ENCODE results near the gene SLC39A8.
A peak's percentile ranks its signal among the peaks of the same experiment; 100 is the strongest.

Gene SLC39A8

DNA sequence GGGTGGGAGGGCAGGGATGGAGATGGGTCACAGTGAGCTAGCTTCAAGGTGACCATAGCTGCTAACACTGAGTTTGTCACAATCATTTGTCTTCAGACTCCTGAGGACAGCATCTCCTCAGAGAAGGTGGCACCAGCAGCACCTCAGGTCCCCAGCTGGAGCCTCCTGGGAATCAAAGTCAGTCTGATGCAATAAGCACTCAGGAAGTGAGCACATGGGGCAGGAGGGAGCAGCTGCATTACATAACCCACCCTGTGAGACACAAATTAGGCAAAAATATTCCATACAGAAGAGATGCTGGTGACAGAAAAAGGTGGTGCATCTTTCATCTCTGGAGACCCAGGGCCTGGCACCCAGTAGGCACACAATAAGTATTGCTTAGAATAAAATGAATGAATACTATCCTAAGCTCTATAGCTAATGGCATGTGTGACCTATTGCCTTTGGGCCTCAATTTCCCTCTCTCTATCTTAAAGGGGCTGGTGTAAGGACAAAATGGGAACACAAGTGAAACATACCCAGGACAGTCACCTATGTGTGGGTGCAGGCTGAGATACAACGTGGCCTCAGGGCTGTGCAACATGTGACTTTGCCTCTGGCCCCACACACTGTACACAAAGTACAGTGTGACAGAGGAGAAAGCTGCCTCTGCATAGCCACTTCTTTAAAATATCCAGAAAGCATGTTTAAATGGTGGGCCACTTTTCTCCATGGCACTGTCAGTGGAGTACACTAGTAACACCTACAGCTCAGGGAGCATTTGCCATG, 37.1 kb downstream of the SLC39A8 start:
- Histone ChIP-seq H3K4me3 (ENCODE audit: low read depth, low read length) (no peak overlapping the region), H3K27me3 (ENCODE audit: insufficient read depth, low read length) (no peaks in the 10 kb centered on the region), H3K4ac (ENCODE audit: low read depth, low read length) (no peak overlapping the region), H3K36me3 (ENCODE audit: control insufficient read depth in 1 of 2, insufficient read depth in 2 of 2, low read length in 2 of 2) (no peaks in the 10 kb centered on the region), H2BK12ac (ENCODE audit: low read length) (no peak overlapping the region), H3K9me3 (ENCODE audit: insufficient read depth, low read depth, low read length) (no peaks in the 10 kb centered on the region), H3K23ac (ENCODE audit: low read length) (peak overlapping the region; percentile 93), H2AFZ (ENCODE audit: insufficient read depth, low read length, poor library complexity) (no peak overlapping the region), H3K4me1 (ENCODE audit: control insufficient read depth in 1 of 2, insufficient read depth in 2 of 2, low read length in 2 of 2) (no peaks in the 10 kb centered on the region), H3K4me2 (ENCODE audit: low read length) (no peak overlapping the region), H2AK5ac (ENCODE audit: low read length) (no peak overlapping the region), H2BK120ac (ENCODE audit: insufficient read depth, low read length, poor library complexity) (no peak overlapping the region), H3K14ac (ENCODE audit: low read length) (no peak overlapping the region), H4K91ac (ENCODE audit: low read depth, low read length) (no peak overlapping the region), H3K18ac (ENCODE audit: low read length) (no peak overlapping the region), H3K9ac (ENCODE audit: low read length) (no peak overlapping the region), H4K12ac (ENCODE audit: low read depth, low read length) (no peak overlapping the region), H3K27ac (ENCODE audit: low read depth, low read length) (no peak overlapping the region), H3K79me1 (ENCODE audit: low read length) (no peaks in the 10 kb centered on the region), H2BK5ac (ENCODE audit: low read depth, low read length, poor library complexity) (no peak overlapping the region), H4K8ac (ENCODE audit: low read depth, low read length) (no peak overlapping the region), H3K79me2 (ENCODE audit: control insufficient read depth, insufficient read depth, low read length, poor library complexity) (no peaks in the 10 kb centered on the region)
- WGBS (ENCODE audit: extremely low coverage, insufficient coverage, insufficient read length) = no CpG with 5 or more reads among the region's 1 CpG
- peak; percentile 3 to 51 for DNase-seq

DNA sequence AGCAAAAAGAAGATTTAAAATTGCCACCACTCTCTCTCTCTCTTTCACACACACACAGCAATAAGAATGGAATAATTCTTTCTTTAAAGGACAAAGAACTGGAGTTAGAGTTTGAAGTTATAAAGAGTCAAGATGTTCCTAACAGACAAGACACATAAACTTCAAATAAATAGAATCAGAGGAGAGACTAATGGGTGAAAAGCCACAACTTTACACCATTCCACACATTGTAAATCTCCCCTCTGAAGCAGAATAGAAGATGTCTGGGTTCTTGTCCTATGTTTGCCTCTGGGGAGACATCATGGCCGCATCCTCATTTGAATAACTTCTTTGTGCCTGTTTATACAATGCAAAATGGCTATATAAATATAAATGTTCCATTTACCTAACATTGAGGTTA, 39.6 kb downstream of the SLC39A8 start:
- no peak for DNase-seq
- Histone ChIP-seq H3K27ac (ENCODE audit: low read depth, low read length) (no peak overlapping the region), H3K18ac (ENCODE audit: low read length) (no peak overlapping the region), H4K12ac (ENCODE audit: low read depth, low read length) (no peak overlapping the region), H2AFZ (ENCODE audit: insufficient read depth, low read length, poor library complexity) (no peak overlapping the region), H3K4ac (ENCODE audit: low read depth, low read length) (no peak overlapping the region), H2BK5ac (ENCODE audit: low read depth, low read length, poor library complexity) (no peak overlapping the region), H3K79me1 (ENCODE audit: low read length) (no peaks in the 10 kb centered on the region), H4K8ac (ENCODE audit: low read depth, low read length) (no peak overlapping the region), H3K14ac (ENCODE audit: low read length) (no peak overlapping the region), H3K23ac (ENCODE audit: low read length) (no peak overlapping the region), H3K4me2 (ENCODE audit: low read length) (no peak overlapping the region), H3K4me1 (ENCODE audit: control insufficient read depth in 1 of 2, insufficient read depth in 2 of 2, low read length in 2 of 2) (no peaks in the 10 kb centered on the region), H2BK120ac (ENCODE audit: insufficient read depth, low read length, poor library complexity) (no peak overlapping the region), H4K91ac (ENCODE audit: low read depth, low read length) (no peak overlapping the region), H3K9ac (ENCODE audit: low read length) (no peak overlapping the region), H2AK5ac (ENCODE audit: low read length) (no peak overlapping the region), H3K79me2 (ENCODE audit: control insufficient read depth, insufficient read depth, low read length, poor library complexity) (no peaks in the 10 kb centered on the region), H3K27me3 (ENCODE audit: insufficient read depth, low read length) (no peaks in the 10 kb centered on the region), H2BK12ac (ENCODE audit: low read length) (no peak overlapping the region), H3K36me3 (ENCODE audit: control insufficient read depth in 1 of 2, insufficient read depth in 2 of 2, low read length in 2 of 2) (no peaks in the 10 kb centered on the region), H3K4me3 (ENCODE audit: low read depth, low read length) (no peak overlapping the region), H3K9me3 (ENCODE audit: insufficient read depth, low read depth, low read length) (no peaks in the 10 kb centered on the region)
- WGBS (ENCODE audit: extremely low coverage, insufficient coverage, insufficient read length) = no CpG with 5 or more reads among the region's 1 CpG

DNA sequence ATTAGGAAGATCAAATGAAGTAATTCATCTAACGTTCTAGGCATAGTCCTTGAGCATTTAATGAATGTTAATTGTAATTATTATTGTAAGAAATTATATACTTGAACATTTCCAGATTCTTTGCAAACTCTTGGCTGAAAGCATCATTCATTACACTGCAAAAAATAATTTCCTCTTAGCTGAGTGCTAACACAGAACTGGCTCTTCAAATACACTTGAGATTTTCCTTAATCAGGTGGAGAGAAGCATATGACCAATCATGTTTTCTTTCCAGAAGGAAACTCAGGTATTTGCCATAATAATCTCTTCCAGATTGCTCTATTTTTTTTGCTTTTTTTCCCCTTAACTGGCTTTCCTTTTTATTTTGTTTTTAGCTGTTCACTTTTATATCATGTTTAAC, 42.5 kb downstream of the SLC39A8 start:
- WGBS (ENCODE audit: extremely low coverage, insufficient coverage, insufficient read length) = no CpG with 5 or more reads among the region's 1 CpG
- Histone ChIP-seq H3K27me3 (ENCODE audit: insufficient read depth, low read length) (no peaks in the 10 kb centered on the region), H2BK120ac (ENCODE audit: insufficient read depth, low read length, poor library complexity) (no peak overlapping the region)

DNA sequence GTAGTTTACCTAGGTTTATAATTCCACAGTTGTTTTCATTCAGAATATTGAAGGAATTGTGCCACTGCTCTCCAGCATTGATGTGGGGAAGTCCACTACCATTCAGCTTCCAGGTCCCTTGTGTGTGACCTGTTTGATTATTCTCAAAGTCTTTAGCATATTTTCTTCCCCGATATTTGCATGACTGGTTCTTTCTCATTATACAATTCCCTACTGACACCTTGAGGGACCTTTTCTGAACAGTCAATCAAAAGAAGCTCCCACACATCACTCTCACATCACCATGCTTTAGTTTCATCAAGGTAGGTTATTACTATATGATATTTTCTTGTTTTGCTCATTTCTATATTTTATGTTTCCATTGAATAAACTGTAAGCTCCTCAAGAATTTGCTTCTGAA, 44.1 kb downstream of the SLC39A8 start:
- Histone ChIP-seq H2BK120ac (ENCODE audit: insufficient read depth, low read length, poor library complexity) (no peak overlapping the region), H3K4me1 (ENCODE audit: control insufficient read depth in 1 of 2, insufficient read depth in 2 of 2, low read length in 2 of 2) (no peaks in the 10 kb centered on the region), H4K91ac (ENCODE audit: low read depth, low read length) (no peak overlapping the region), H3K36me3 (ENCODE audit: control insufficient read depth in 1 of 2, insufficient read depth in 2 of 2, low read length in 2 of 2) (no peaks in the 10 kb centered on the region), H4K12ac (ENCODE audit: low read depth, low read length) (no peak overlapping the region), H4K8ac (ENCODE audit: low read depth, low read length) (no peak overlapping the region), H3K79me2 (ENCODE audit: control insufficient read depth, insufficient read depth, low read length, poor library complexity) (no peaks in the 10 kb centered on the region), H3K18ac (ENCODE audit: low read length) (no peak overlapping the region), H3K9ac (ENCODE audit: low read length) (no peak overlapping the region), H3K27me3 (ENCODE audit: insufficient read depth, low read length) (no peaks in the 10 kb centered on the region), H3K9me3 (ENCODE audit: insufficient read depth, low read depth, low read length) (no peaks in the 10 kb centered on the region), H2BK12ac (ENCODE audit: low read length) (no peak overlapping the region), H3K4ac (ENCODE audit: low read depth, low read length) (no peak overlapping the region), H3K79me1 (ENCODE audit: low read length) (no peaks in the 10 kb centered on the region), H3K4me3 (ENCODE audit: low read depth, low read length) (no peak overlapping the region), H3K27ac (ENCODE audit: low read depth, low read length) (no peak overlapping the region), H2AFZ (ENCODE audit: insufficient read depth, low read length, poor library complexity) (no peak overlapping the region), H2BK5ac (ENCODE audit: low read depth, low read length, poor library complexity) (no peak overlapping the region), H3K23ac (ENCODE audit: low read length) (no peak overlapping the region), H3K14ac (ENCODE audit: low read length) (no peak overlapping the region), H2AK5ac (ENCODE audit: low read length) (no peak overlapping the region), H3K4me2 (ENCODE audit: low read length) (no peak overlapping the region)
- no peak for DNase-seq
- no CpG with 5 or more reads among the region's 1 CpG for WGBS (ENCODE audit: extremely low coverage, insufficient coverage, insufficient read length)

More for the DNA sequence above, 42.5 kb downstream of the SLC39A8 start:
- no peak overlapping the region for H3K9ac ChIP-seq (ENCODE audit: low read length)
- no peak overlapping the region for H3K14ac ChIP-seq (ENCODE audit: low read length)
- H3K4me3 ChIP-seq (ENCODE audit: low read depth, low read length) = no peak overlapping the region
- H2BK5ac ChIP-seq (ENCODE audit: low read depth, low read length, poor library complexity) = no peak overlapping the region
- no peak for DNase-seq
- no peak overlapping the region for H3K23ac ChIP-seq (ENCODE audit: low read length)
- H3K4ac ChIP-seq (ENCODE audit: low read depth, low read length) = no peak overlapping the region
- no peak overlapping the region for H3K4me2 ChIP-seq (ENCODE audit: low read length)
- no peak overlapping the region for H3K27ac ChIP-seq (ENCODE audit: low read depth, low read length)
- no peaks in the 10 kb centered on the region for H3K36me3 ChIP-seq (ENCODE audit: control insufficient read depth in 1 of 2, insufficient read depth in 2 of 2, low read length in 2 of 2)
- no peak overlapping the region for H4K91ac ChIP-seq (ENCODE audit: low read depth, low read length)
- no peak overlapping the region for H3K18ac ChIP-seq (ENCODE audit: low read length)
- H2AFZ ChIP-seq (ENCODE audit: insufficient read depth, low read length, poor library complexity) = no peak overlapping the region
- no peaks in the 10 kb centered on the region for H3K79me2 ChIP-seq (ENCODE audit: control insufficient read depth, insufficient read depth, low read length, poor library complexity)
- no peak overlapping the region for H4K8ac ChIP-seq (ENCODE audit: low read depth, low read length)
- no peaks in the 10 kb centered on the region for H3K9me3 ChIP-seq (ENCODE audit: insufficient read depth, low read depth, low read length)
- no peaks in the 10 kb centered on the region for H3K79me1 ChIP-seq (ENCODE audit: low read length)
- no peaks in the 10 kb centered on the region for H3K4me1 ChIP-seq (ENCODE audit: control insufficient read depth in 1 of 2, insufficient read depth in 2 of 2, low read length in 2 of 2)
- no peak overlapping the region for H2BK12ac ChIP-seq (ENCODE audit: low read length)
- H2AK5ac ChIP-seq (ENCODE audit: low read length) = no peak overlapping the region
- H4K12ac ChIP-seq (ENCODE audit: low read depth, low read length) = no peak overlapping the region
